OCI-LY7 (cell line): Measurements from ENCODE around the gene LOXHD1. TPM values are rescaled to one million over a fixed set of nuclear protein-coding genes. Genes with fewer than 3 reads are reported as not detected.

Experiments
- BruUV-seq: library from RNA; stranded (reverse); fragments of 400-500 nt; replicated peaks from 2 replicates; lab custom pipeline; 2021; lab: Mats Ljungman, UMichigan
- CTCF ChIA-PET: fragments of 300-600 bp; sonication (Branson Sonifier 250); formaldehyde crosslinking; loops from one replicate; lab custom pipeline; 2022; ENCODE audit warnings: antibody characterized with exemption; ENCODE audit not compliant: unreplicated experiment; lab: Charles Lee
- POLR2A ChIA-PET: fragments of 300-600 bp; sonication (Branson Sonifier 250); formaldehyde crosslinking; loops from one replicate; lab custom pipeline; 2022; ENCODE audit warnings: antibody characterized with exemption; lab: Charles Lee
- DNase-seq: peaks from one replicate; pipeline ENCODE4 v3.0.0-alpha.2; 2015; ENCODE audit warnings: low spot score
- H2AFZ ChIP-seq: fragments of 200-600 bp; sonication (generic), shearing (Covaris generic); 2 replicates; pipeline ENCODE4 v1.6.1; 2014; ENCODE audit warnings: mild to moderate bottlenecking, antibody characterized with exemption, low read length, moderate library complexity
- H3K27ac ChIP-seq: fragments of 200-600 bp; sonication (generic); 2 replicates; pipeline ENCODE4 v1.5.1; 2014; ENCODE audit warnings: mixed run types, low read depth, mild to moderate bottlenecking, moderate library complexity, low read length, inconsistent platforms; ENCODE audit not compliant: poor library complexity, severe bottlenecking
- H3K36me3 ChIP-seq: fragments of 200-600 bp; sonication (generic); 2 replicates; pipeline ENCODE4 v1.6.1; 2014; ENCODE audit warnings: mild to moderate bottlenecking, antibody characterized with exemption, low read length, moderate library complexity, mixed read lengths; ENCODE audit not compliant: insufficient read depth
- H3K4me1 ChIP-seq: fragments of 200-600 bp; sonication (generic); 2 replicates; pipeline ENCODE4 v1.5.1; 2014; ENCODE audit warnings: mild to moderate bottlenecking, low read length; ENCODE audit not compliant: insufficient read depth, poor library complexity, severe bottlenecking
- H3K4me2 ChIP-seq: fragments of 200-600 bp; sonication (generic); 2 replicates; pipeline ENCODE4 v1.6.1; 2014; ENCODE audit warnings: mild to moderate bottlenecking, low read length
- H3K4me3 ChIP-seq: fragments of 200-600 bp; sonication (generic); 2 replicates; pipeline ENCODE4 v1.5.1; 2014; ENCODE audit warnings: mild to moderate bottlenecking, low read depth, low read length; ENCODE audit not compliant: poor library complexity, severe bottlenecking
- H3K79me2 ChIP-seq: fragments of 200-600 bp; sonication (generic); 2 replicates; pipeline ENCODE4 v1.6.1; 2016; ENCODE audit warnings: low read depth, mild to moderate bottlenecking, low read length, moderate library complexity, mixed read lengths; ENCODE audit not compliant: insufficient read depth
- H3K9me2 ChIP-seq: fragments of 200-600 bp; sonication (generic); 2 replicates; pipeline ENCODE4 v1.6.1; 2016; ENCODE audit warnings: mild to moderate bottlenecking, low read length, mixed read lengths; ENCODE audit not compliant: insufficient read depth
- H3K9me3 ChIP-seq: fragments of 200-600 bp; sonication (generic); 2 replicates; pipeline ENCODE4 v1.6.1; 2014; ENCODE audit warnings: mild to moderate bottlenecking, mixed run types, low read length, mixed read lengths
- H4K20me1 ChIP-seq: fragments of 200-600 bp; sonication (generic); 2 replicates; pipeline ENCODE4 v1.6.1; 2014; ENCODE audit warnings: mild to moderate bottlenecking, antibody characterized with exemption, low read length, moderate library complexity, mixed read lengths; ENCODE audit not compliant: insufficient read depth
- CTCF ChIP-seq: fragments of 200-600 bp; sonication (generic); conservative IDR thresholded peaks from 2 replicates; pipeline ENCODE4 v1.5.1; 2014; ENCODE audit warnings: mild to moderate bottlenecking, antibody characterized with exemption, low read length, moderate library complexity, mixed read lengths
- EZH2phosphoT487 ChIP-seq: fragments of 200-600 bp; sonication (generic); IDR thresholded peaks from 2 replicates; pipeline ENCODE4 v1.6.1; 2018; ENCODE audit warnings: low read depth, borderline replicate concordance, mild to moderate bottlenecking, mixed run types, antibody characterized with exemption, low read length, moderate library complexity, mixed read lengths
- intact Hi-C: fragments of 100-400 bp; cut with micrococcal nuclease; formaldehyde crosslinking; loops from one replicate; pipeline ENCODE4 v1.10.0; 2022; ENCODE audit not compliant: unreplicated experiment
- total RNA-seq, 2 experiments: library from RNA; depleted of rRNA in 1 of 2; stranded (reverse); fragments of >200 nt in 1 of 2; shearing (Covaris generic) in 1 of 2; gene quantifications; 2 replicates each; pipeline ENCODE4 v1.2.3, GENCODE V29; 2014 to 2022

Gene LOXHD1
- total RNA-seq, 2 experiments from 2014 or later, result not detected

- ChIA-PET POLR2A (no interaction called here), CTCF (no interaction called here)
- no TSS peak for BruUV-seq
- H2AFZ ChIP-seq, result no peak overlapping the region
- intact Hi-C loops, result no loop called here
- DNase-seq, result no peak
- H3K4me3 ChIP-seq, result no peak overlapping the region
- no peaks in the 10 kb centered on the region for H3K4me1 ChIP-seq
- no peak for TF ChIP-seq CTCF
- TF ChIP-seq EZH2phosphoT487, result no peak
- H3K36me3 ChIP-seq, result no peaks in the 10 kb centered on the region
- no peaks in the 10 kb centered on the region for H4K20me1 ChIP-seq
- H3K79me2 ChIP-seq, result no peaks in the 10 kb centered on the region
- no peak overlapping the region for H3K27ac ChIP-seq
- no peaks in the 10 kb centered on the region for H3K9me2 ChIP-seq
- H3K4me2 ChIP-seq, result no peak overlapping the region
- no peaks in the 10 kb centered on the region for H3K9me3 ChIP-seq
Observed at GRCh38 chr18:46449033-46449432, 208.0 kb downstream of the LOXHD1 start.

GRCh38 chr18:46448347-46448746 is 208.7 kb downstream of the LOXHD1 start:
- H2AFZ ChIP-seq, result no peak overlapping the region
- no peaks in the 10 kb centered on the region for H3K9me2 ChIP-seq
- H3K4me3 ChIP-seq, result no peak overlapping the region
- intact Hi-C loops, result no loop called here
- H3K27ac ChIP-seq, result no peak overlapping the region
- H4K20me1 ChIP-seq, result no peaks in the 10 kb centered on the region
- no TSS peak for BruUV-seq
- H3K4me2 ChIP-seq, result no peak overlapping the region
- no peak for DNase-seq
- no peaks in the 10 kb centered on the region for H3K36me3 ChIP-seq
- H3K9me3 ChIP-seq, result no peaks in the 10 kb centered on the region
- ChIA-PET POLR2A (no interaction called here), CTCF (no interaction called here)
- no peak for TF ChIP-seq CTCF
- TF ChIP-seq EZH2phosphoT487, result no peak
- H3K4me1 ChIP-seq, result no peaks in the 10 kb centered on the region
- no peaks in the 10 kb centered on the region for H3K79me2 ChIP-seq

- Histone ChIP-seq H4K20me1 (no peaks in the 10 kb centered on the region), H3K27ac (no peak overlapping the region), H2AFZ (no peak overlapping the region), H3K4me1 (no peaks in the 10 kb centered on the region), H3K9me2 (no peaks in the 10 kb centered on the region), H3K4me2 (no peak overlapping the region), H3K4me3 (no peak overlapping the region), H3K79me2 (no peaks in the 10 kb centered on the region), H3K9me3 (no peaks in the 10 kb centered on the region), H3K36me3 (no peaks in the 10 kb centered on the region)
- intact Hi-C loops, result no loop called here
- no peak for DNase-seq
- CTCF ChIA-PET, result no interaction called here
- TF ChIP-seq EZH2phosphoT487 (no peak), CTCF (no peak)
- POLR2A ChIA-PET, result no interaction called here
- BruUV-seq, result no TSS peak
Observed at GRCh38 chr18:46447792-46448191, 209.2 kb downstream of the LOXHD1 start.
